K562 (cell line): Measurements from ENCODE around the gene ST6GALNAC1. TPM values are rescaled to one million over a fixed set of nuclear protein-coding genes. Genes with fewer than 3 reads are reported as not detected.

Source experiments
- ATAC-seq: fragments of 200-7000 bp; cut with Tn5 transposase; 3 replicates; pipeline ENCODE4 v1.9.1; 2020; ENCODE audit warnings: moderate library complexity
- BruUV-seq: library from RNA; stranded (reverse); fragments of 400-500 nt; replicated peaks from 2 replicates; lab custom pipeline; 2021; lab: Mats Ljungman, UMichigan
- CTCF ChIA-PET: fragments of 300-600 bp; formaldehyde crosslinking; extraction: SDS; loops from one replicate; lab custom pipeline; 2021; ENCODE audit warnings: low intra/inter-chr PET ratio; lab: Yijun Ruan, JAX
- POLR2A ChIA-PET: fragments of 300-600, 350-650 bp; sonication (Branson Sonifier 250); formaldehyde crosslinking; extraction: SDS; loops from one replicate; lab custom pipeline; 2021; ENCODE audit warnings: antibody characterized with exemption, inconsistent platforms; lab: Yijun Ruan, JAX
- DNase-seq, 4 experiments: peaks; one replicate each; pipeline versions ENCODE4 v3.0.0 to v3.0.0-alpha.2; 2011 to 2018; ENCODE audit warnings: low spot score in 3 of 4, mixed read lengths in 3 of 4; ENCODE audit errors: extremely low read depth in 1 of 4
- FAIRE-seq: peaks from 2 replicates; lab custom pipeline; 2011; peaks lifted over from hg19 to GRCh38; lab: Jason Lieb, UNC
- H2AFZ ChIP-seq: 2 replicates; pipeline ENCODE4 v1.6.0; 2011; ENCODE audit warnings: low read depth, low read length, control low read depth, inconsistent platforms
- H3K27ac ChIP-seq: fragments of 200-600 bp; 3 replicates; pipeline ENCODE4 v1.8.0; 2011; ENCODE audit warnings: low read depth, mild to moderate bottlenecking, control low read depth, inconsistent platforms, low read length, moderate library complexity, mixed read lengths; ENCODE audit errors: extremely low read depth
- H3K27me3 ChIP-seq, 2 experiments: fragments of 300-600 bp in 1 of 2; 2 replicates in 1 of 2; 3 replicates in 1 of 2; pipeline versions ENCODE4 v1.6.0 to v1.8.0; 2011; ENCODE audit warnings: inconsistent platforms in 2 of 2, low read length in 2 of 2, mild to moderate bottlenecking in 1 of 2, mixed read lengths in 1 of 2, moderate library complexity in 1 of 2; ENCODE audit not compliant: control insufficient read depth in 2 of 2, insufficient read depth in 2 of 2
- H3K36me3 ChIP-seq: fragments of 300-600 bp; 3 replicates; pipeline ENCODE4 v1.8.0; 2011; ENCODE audit warnings: mild to moderate bottlenecking, low read length, inconsistent platforms; ENCODE audit not compliant: control insufficient read depth, insufficient read depth
- H3K4me1 ChIP-seq, 2 experiments: fragments of 200-600 bp in 1 of 2; replicated peaks in 1 of 2; 2 replicates in 1 of 2; 3 replicates in 1 of 2; pipeline versions ENCODE4 v1.5.1 to v1.8.0; 2011; ENCODE audit warnings: inconsistent platforms in 2 of 2, low read length in 2 of 2, mild to moderate bottlenecking in 1 of 2, mixed read lengths in 1 of 2, moderate library complexity in 1 of 2; ENCODE audit not compliant: control insufficient read depth in 2 of 2, insufficient read depth in 2 of 2
- H3K4me2 ChIP-seq: 2 replicates; pipeline ENCODE4 v1.6.1; 2011; ENCODE audit warnings: low read length, control low read depth, inconsistent platforms, mixed read lengths; ENCODE audit not compliant: insufficient read depth
- H3K4me3 ChIP-seq: fragments of 200-600 bp; sonication (generic), shearing (Covaris generic); 2 replicates; pipeline ENCODE4 v1.5.1; 2016; ENCODE audit warnings: control low read depth, inconsistent platforms
- H3K79me2 ChIP-seq: fragments of 200-600 bp; 3 replicates; pipeline ENCODE4 v1.8.0; 2011; ENCODE audit warnings: low read length, inconsistent platforms; ENCODE audit not compliant: control insufficient read depth, insufficient read depth
- H3K9ac ChIP-seq, 2 experiments: 2 replicates each; pipeline versions ENCODE4 v1.6.0 to v1.6.1; 2011; ENCODE audit warnings: low read depth in 2 of 2, low read length in 2 of 2, control low read depth in 1 of 2, inconsistent platforms in 1 of 2, mild to moderate bottlenecking in 1 of 2, mixed read lengths in 1 of 2; ENCODE audit not compliant: insufficient read depth in 1 of 2
- H3K9me1 ChIP-seq: one replicate; pipeline ENCODE4 v1.6.0; 2011; ENCODE audit warnings: inconsistent platforms, mild to moderate bottlenecking, low read length, moderate library complexity; ENCODE audit not compliant: control insufficient read depth, insufficient read depth
- H3K9me3 ChIP-seq: replicated peaks from 2 replicates; pipeline ENCODE4 v1.5.1; 2011; ENCODE audit warnings: low read depth, low read length, inconsistent platforms; ENCODE audit not compliant: control insufficient read depth, insufficient read depth
- H4K20me1 ChIP-seq: replicated peaks from 2 replicates; pipeline ENCODE4 v1.6.1; 2011; ENCODE audit warnings: low read length, inconsistent platforms, mixed read lengths; ENCODE audit not compliant: control insufficient read depth, insufficient read depth
- BCOR ChIP-seq: fragments of 450-650 bp; IDR thresholded peaks from 2 replicates; pipeline ENCODE4 v1.6.1; 2016
- BHLHE40 ChIP-seq: IDR thresholded peaks from 2 replicates; pipeline ENCODE4 v1.6.1; 2011; ENCODE audit warnings: low read length, improper control_type of control experiment
- CREB1 ChIP-seq, 2 experiments: sonication (generic) in 1 of 2; formaldehyde crosslinking in 1 of 2; IDR thresholded peaks; 2 replicates each; pipeline versions ENCODE4 v1.6.1 to v1.8.0; 2012 to 2022; ENCODE audit warnings: inconsistent platforms in 1 of 2, mild to moderate bottlenecking in 1 of 2, missing genetic modification reagents in 1 of 2, moderate library complexity in 1 of 2
- EHMT2 ChIP-seq: fragments of 450-650 bp; IDR thresholded peaks from 2 replicates; pipeline ENCODE4 v1.6.1; 2018; ENCODE audit warnings: antibody characterized with exemption
- FUS ChIP-seq: fragments of 200-400 bp; formaldehyde crosslinking; optimal IDR thresholded peaks from 2 replicates; pipeline ENCODE3; 2017; ENCODE audit warnings: low read depth, low read length
- HBP1 ChIP-seq: fragments of 450-650 bp; formaldehyde crosslinking; IDR thresholded peaks from 2 replicates; pipeline ENCODE4 v1.4.0; 2022; ENCODE audit warnings: missing genetic modification characterization
- NFYB ChIP-seq: IDR thresholded peaks from 2 replicates; pipeline ENCODE4 v1.6.1; 2011; ENCODE audit warnings: mild to moderate bottlenecking, moderate library complexity; ENCODE audit not compliant: insufficient read length; ENCODE audit errors: extremely low read depth
- PML ChIP-seq: IDR thresholded peaks from 2 replicates; pipeline ENCODE4 v1.6.1; 2012; ENCODE audit warnings: low read length, inconsistent platforms
- RAD51 ChIP-seq: fragments of 450-650 bp; IDR thresholded peaks from 2 replicates; pipeline ENCODE4 v1.7.1; 2016; ENCODE audit warnings: low read depth, mild to moderate bottlenecking, borderline replicate concordance
- RHOXF2B ChIP-seq: fragments of 250-450 bp; sonication (Bioruptor Pico); conservative IDR thresholded peaks from 2 replicates; pipeline ENCODE4 v1.5.1; 2021
- TCF15 ChIP-seq: fragments of 250-450 bp; sonication (Bioruptor Pico); IDR thresholded peaks from 2 replicates; pipeline ENCODE4 v1.8.0; 2022; ENCODE audit warnings: moderate library complexity, mild to moderate bottlenecking, inconsistent platforms
- USF2 ChIP-seq: sonication (generic); formaldehyde crosslinking; IDR thresholded peaks from 2 replicates; pipeline ENCODE4 v1.5.0; 2020; ENCODE audit warnings: missing genetic modification reagents
- ZBTB12 ChIP-seq: fragments of 250-450 bp; sonication (Bioruptor Pico); IDR thresholded peaks from 2 replicates; pipeline ENCODE4 v1.4.0; 2020
- ZNF780A ChIP-seq: fragments of 250-450 bp; sonication (Bioruptor Pico); IDR thresholded peaks from 2 replicates; pipeline ENCODE4 v1.5.0; 2021; ENCODE audit warnings: mild to moderate bottlenecking
- ZNF79 ChIP-seq: fragments of 250-450 bp; sonication (Bioruptor Pico); IDR thresholded peaks from 2 replicates; pipeline ENCODE4 v1.4.0; 2020; ENCODE audit warnings: low read depth, mild to moderate bottlenecking, moderate library complexity
- WGBS: fragments of 100-300 bp; shearing (Covaris generic); methylation state at CpG from one replicate; pipeline ENCODE4 v1.1.6; 2016; ENCODE audit warnings: low coverage, mixed read lengths; ENCODE audit not compliant: insufficient coverage; ENCODE audit errors: missing lambda C conversion rate; 5-methylcytosine and 5-hydroxymethylcytosine counted together
- in situ Hi-C: fragments of 300-500 bp; cut with MboI; formaldehyde crosslinking; loops from 4 replicates; pipeline ENCODE4 v1.15.0; 2018; ENCODE audit warnings: inconsistent platforms, mixed read lengths
- intact Hi-C: fragments of 100-400 bp; cut with micrococcal nuclease; formaldehyde crosslinking; loops from 2 replicates; pipeline ENCODE4 v1.14.2; 2022
- polyA plus RNA-seq, 8 experiments: library from polyadenylated mRNA; depleted of rRNA in 4 of 8; stranded (reverse) in 5 of 8; unstranded in 3 of 8; fragments of >200 nt; fragmentation: Nextera tagmentation in 2 of 8; fragmentation: Illumina TruSeq in 1 of 8; extraction: Ambion mirVana in 2 of 8; extraction: Trizol in 1 of 8; gene quantifications; 2 replicates each; pipeline versions ENCODE4 v1.2.1 to v1.2.3, GENCODE V29; 2011 to 2014; ENCODE audit warnings: inconsistent platforms in 1 of 8, missing spikeins in 1 of 8
- total RNA-seq, 7 experiments: library from RNA; depleted of rRNA in 6 of 7; stranded (reverse); fragments of >200 nt in 6 of 7; fragmentation: Illumina TruSeq in 2 of 7; extraction: Trizol in 2 of 7; gene quantifications; 2 replicates each; pipeline versions ENCODE4 v1.2.1 to v1.2.3, GENCODE V29; 2011 to 2021; ENCODE audit warnings: low replicate concordance in 1 of 7

ST6GALNAC1 gene
- total and polyA plus RNA-seq, 9 of the 15 experiments (the other 6 are each of a cell fraction or from before 2014, with no cell fraction given) = 20.6 to 68.4 (median 50.5) TPM

GRCh38 chr17:76675648-76676047, 32.1 kb upstream of the ST6GALNAC1 start:
- CTCF ChIA-PET = no interaction called here
- no peaks in the 10 kb centered on the region for H4K20me1 ChIP-seq
- no peak for FAIRE-seq

GRCh38 chr17:76674600-76674999, 31.0 kb upstream of the ST6GALNAC1 start:
- no peaks in the 10 kb centered on the region for H3K36me3 ChIP-seq
- FAIRE-seq = no peak
- H2AFZ ChIP-seq = no peak overlapping the region
- H4K20me1 ChIP-seq = no peaks in the 10 kb centered on the region
- no peak overlapping the region for H3K4me3 ChIP-seq
- peaks cover 24% of the 10 kb centered on the region in 2 experiments; a peak in 4 of 5 replicates for H3K4me1 ChIP-seq
- H3K27ac ChIP-seq = no peak overlapping the region
- no peak for ATAC-seq
- in situ Hi-C loops = no loop called here
- H3K9me3 ChIP-seq = no peaks in the 10 kb centered on the region
- no peaks in the 10 kb centered on the region for H3K27me3 ChIP-seq
- no peak overlapping the region for H3K4me2 ChIP-seq
- POLR2A ChIA-PET = interaction anchor here (0.7 to 1.0 kb wide), 2 partner anchors 10 to 1507 kb away, joined by 4 to 5 read pairs; no protein-coding TSS in a partner anchor
- 81% methylated on average over 5 of the region's 5 CpGs for WGBS
- intact Hi-C loops = loop anchor here (5.0 kb wide), 1 partner anchor 37 kb away; no protein-coding TSS in a partner anchor
- H3K9ac ChIP-seq = no peak overlapping the region
- H3K79me2 ChIP-seq = peaks cover 7% of the 10 kb centered on the region; the same call in 2 of the 3 replicates
- CTCF ChIA-PET = no interaction called here
- no TSS peak for BruUV-seq
- DNase-seq = peak in 1 of 4 experiments; percentile 56
- no peaks in the 10 kb centered on the region for H3K9me1 ChIP-seq
- TF ChIP-seq BHLHE40 (0 out of 2 replicates have a peak, but pooled peaks have one; percentile 5), NFYB (peak; percentile 74), PML (no peak), ZNF79 (CRISPR knock-in tag) (no peak), RAD51 (peak; percentile 70; the same call in 1 of the 2 replicates), USF2 (CRISPR knock-in tag) (peak; percentile 85), HBP1 (CRISPR knock-in tag) (no peak), ZBTB12 (no peak)

More at GRCh38 chr17:76675648-76676047, 32.1 kb upstream of the ST6GALNAC1 start:
- intact Hi-C loops = no loop called here
- H3K79me2 ChIP-seq = peaks cover 7% of the 10 kb centered on the region; the same call in 2 of the 3 replicates
- no peaks in the 10 kb centered on the region for H3K9me3 ChIP-seq
- BruUV-seq = no TSS peak
- H3K27ac ChIP-seq = no peak overlapping the region
- H3K9ac ChIP-seq = no peak overlapping the region
- H3K27me3 ChIP-seq = no peaks in the 10 kb centered on the region
- no peaks in the 10 kb centered on the region for H3K9me1 ChIP-seq
- POLR2A ChIA-PET = interaction anchor here (0.5 kb wide), 1 partner anchor 44 kb away, joined by 3 read pairs; no protein-coding TSS in a partner anchor
- H3K4me3 ChIP-seq = no peak overlapping the region
- H2AFZ ChIP-seq = no peak overlapping the region
- DNase-seq (no peak), ATAC-seq (no peak)
- no peaks in the 10 kb centered on the region for H3K36me3 ChIP-seq
- WGBS = 69% methylated on average over 6 of the region's 6 CpGs
- peaks cover 22 to 24% of the 10 kb centered on the region in 2 experiments; a peak in 4 of 5 replicates for H3K4me1 ChIP-seq
- no peak overlapping the region for H3K4me2 ChIP-seq
- TF ChIP-seq TCF15 (CRISPR knock-in tag) (no peak), RHOXF2B (CRISPR knock-in tag) (no peak), EHMT2 (no peak), FUS (no peak), BCOR (no peak), CREB1 (IDR thresholded peaks at IDR 0.05) (no peak), CREB1 (CRISPR knock-in tag; IDR thresholded peaks at IDR 0.05) (no peak), ZNF780A (no peak)
- in situ Hi-C loops = no loop called here
